ENCODE data around the gene KCNQ5.

KCNQ5 gene

DNA sequence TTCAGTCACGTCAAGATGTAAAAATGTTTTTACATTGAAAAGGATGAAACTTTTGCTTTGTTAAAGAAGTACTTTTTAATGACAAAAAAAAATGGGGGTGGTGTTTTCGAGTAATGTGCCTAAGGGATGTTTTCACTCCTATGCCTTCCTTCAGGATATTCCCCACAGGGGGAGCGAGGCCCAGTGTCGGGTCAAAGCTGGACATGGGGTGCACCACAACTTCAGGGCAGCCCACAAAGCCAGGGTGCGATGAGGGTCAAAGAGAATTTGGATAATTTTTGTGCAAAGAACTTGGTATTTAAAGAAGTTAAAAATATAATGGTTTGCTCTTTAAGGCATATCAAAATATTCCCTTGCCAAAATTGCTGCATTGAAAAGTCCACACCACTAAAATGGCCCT is 247.8 kb downstream of the KCNQ5 start:
- Histone ChIP-seq H3K9me2 (replicated peaks; ENCODE audit: insufficient read depth, low read length) (no peaks in the 10 kb centered on the region), H3K27me3 (ENCODE audit: low read length) (no peaks in the 10 kb centered on the region), H3K79me2 (ENCODE audit: insufficient read depth, low read length) (peaks cover 26% of the 10 kb centered on the region; the same call in 1 of the 2 replicates)

DNA sequence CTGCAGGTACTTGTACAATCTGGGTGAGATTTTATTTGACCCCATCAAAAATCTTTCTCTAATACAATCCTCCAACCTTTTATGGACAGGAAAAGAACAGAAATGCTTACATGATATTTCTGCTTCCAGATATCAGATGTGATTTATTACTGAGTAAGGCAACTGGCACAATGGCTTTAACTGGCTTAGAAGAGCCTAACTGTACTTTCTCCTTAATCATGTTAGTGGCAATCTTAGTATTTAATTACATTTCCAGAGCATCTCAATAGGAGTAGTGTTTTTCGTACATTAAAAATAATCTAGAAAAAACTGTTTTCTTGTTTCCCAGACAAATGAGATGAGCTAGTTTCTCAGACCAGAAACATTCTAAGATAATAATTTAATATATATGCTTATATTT is 251.6 kb downstream of the KCNQ5 start:
- Histone ChIP-seq H3K79me2 (ENCODE audit: insufficient read depth, low read length) (peaks cover 39% of the 10 kb centered on the region; the same call in 1 of the 2 replicates), H3K9me3 (ENCODE audit: insufficient read depth, low read length) (no peaks in the 10 kb centered on the region), H3K9ac (ENCODE audit: low read length) (no peak overlapping the region), H3K4me3 (ENCODE audit: insufficient read depth, low read length, poor library complexity, severe bottlenecking) (no peak overlapping the region), H4K20me1 (ENCODE audit: low read depth, low read length) (no peaks in the 10 kb centered on the region), H2AFZ (ENCODE audit: low read depth, low read length, severe bottlenecking) (no peak overlapping the region), H3K9me2 (replicated peaks; ENCODE audit: insufficient read depth, low read length) (no peaks in the 10 kb centered on the region), H3K27me3 (ENCODE audit: low read length) (no peaks in the 10 kb centered on the region), H3K27ac (ENCODE audit: low read depth, low read length) (no peak overlapping the region), H3F3A (ENCODE audit: insufficient read depth) (no peaks in the 10 kb centered on the region; the same call in 1 of the 2 replicates), H3K4me2 (ENCODE audit: low read depth, low read length, poor library complexity, severe bottlenecking) (no peak overlapping the region), H3K36me3 (ENCODE audit: low read length) (no peaks in the 10 kb centered on the region)
- TF ChIP-seq, protein P1, sequence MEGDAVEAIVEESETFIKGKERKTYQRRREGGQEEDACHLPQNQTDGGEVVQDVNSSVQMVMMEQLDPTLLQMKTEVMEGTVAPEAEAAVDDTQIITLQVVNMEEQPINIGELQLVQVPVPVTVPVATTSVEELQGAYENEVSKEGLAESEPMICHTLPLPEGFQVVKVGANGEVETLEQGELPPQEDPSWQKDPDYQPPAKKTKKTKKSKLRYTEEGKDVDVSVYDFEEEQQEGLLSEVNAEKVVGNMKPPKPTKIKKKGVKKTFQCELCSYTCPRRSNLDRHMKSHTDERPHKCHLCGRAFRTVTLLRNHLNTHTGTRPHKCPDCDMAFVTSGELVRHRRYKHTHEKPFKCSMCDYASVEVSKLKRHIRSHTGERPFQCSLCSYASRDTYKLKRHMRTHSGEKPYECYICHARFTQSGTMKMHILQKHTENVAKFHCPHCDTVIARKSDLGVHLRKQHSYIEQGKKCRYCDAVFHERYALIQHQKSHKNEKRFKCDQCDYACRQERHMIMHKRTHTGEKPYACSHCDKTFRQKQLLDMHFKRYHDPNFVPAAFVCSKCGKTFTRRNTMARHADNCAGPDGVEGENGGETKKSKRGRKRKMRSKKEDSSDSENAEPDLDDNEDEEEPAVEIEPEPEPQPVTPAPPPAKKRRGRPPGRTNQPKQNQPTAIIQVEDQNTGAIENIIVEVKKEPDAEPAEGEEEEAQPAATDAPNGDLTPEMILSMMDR (IDR thresholded peaks at IDR 0.05; ENCODE audit: insufficient read depth, low read length, poor library complexity, severe bottlenecking) = no peak
- TF ChIP-seq EZH2phosphoT487 (conservative IDR thresholded peaks at IDR 0.05; ENCODE audit: low read length) = no peak

More for the DNA sequence above, 247.8 kb downstream of the KCNQ5 start:
- H3K27ac ChIP-seq (ENCODE audit: low read depth, low read length) = no peak overlapping the region
- H4K20me1 ChIP-seq (ENCODE audit: low read depth, low read length) = no peaks in the 10 kb centered on the region
- H3K9ac ChIP-seq (ENCODE audit: low read length) = no peak overlapping the region
- H3K4me2 ChIP-seq (ENCODE audit: low read depth, low read length, poor library complexity, severe bottlenecking) = no peak overlapping the region
- TF ChIP-seq EZH2phosphoT487 (conservative IDR thresholded peaks at IDR 0.05; ENCODE audit: low read length) = no peak
- TF ChIP-seq, protein P1 (IDR thresholded peaks at IDR 0.05; ENCODE audit: insufficient read depth, low read length, poor library complexity, severe bottlenecking) = no peak
- H3F3A ChIP-seq (ENCODE audit: insufficient read depth) = no peaks in the 10 kb centered on the region; the same call in 1 of the 2 replicates
- H3K4me3 ChIP-seq (ENCODE audit: insufficient read depth, low read length, poor library complexity, severe bottlenecking) = no peak overlapping the region
- no peak overlapping the region for H2AFZ ChIP-seq (ENCODE audit: low read depth, low read length, severe bottlenecking)
- no peaks in the 10 kb centered on the region for H3K36me3 ChIP-seq (ENCODE audit: low read length)
- H3K9me3 ChIP-seq (ENCODE audit: insufficient read depth, low read length) = no peaks in the 10 kb centered on the region

DNA sequence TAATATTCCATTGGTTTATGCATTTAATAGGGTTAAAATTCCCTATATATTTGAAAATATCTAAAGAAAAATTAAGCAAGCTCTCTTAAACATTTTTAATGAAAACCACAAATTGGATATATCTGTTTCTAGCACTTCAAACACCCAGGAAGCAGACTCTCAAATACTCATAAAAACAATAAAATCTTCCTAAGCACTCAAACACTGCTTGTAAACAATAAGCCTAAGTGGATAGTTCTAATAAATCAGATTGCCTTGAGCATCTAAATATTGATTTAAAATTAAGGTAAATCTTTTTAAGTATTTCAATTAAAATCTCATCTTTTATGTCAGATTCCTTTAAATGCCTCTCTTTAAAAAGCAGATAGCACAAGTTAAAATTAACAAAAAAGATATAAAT is 254.4 kb downstream of the KCNQ5 start:
- Histone ChIP-seq H3K4me2 (ENCODE audit: low read depth, low read length, poor library complexity, severe bottlenecking) (no peak overlapping the region), H3K27ac (ENCODE audit: low read depth, low read length) (no peak overlapping the region), H2AFZ (ENCODE audit: low read depth, low read length, severe bottlenecking) (no peak overlapping the region), H3F3A (ENCODE audit: insufficient read depth) (no peaks in the 10 kb centered on the region; the same call in 1 of the 2 replicates), H3K79me2 (ENCODE audit: insufficient read depth, low read length) (peaks cover 50% of the 10 kb centered on the region), H4K20me1 (ENCODE audit: low read depth, low read length) (no peaks in the 10 kb centered on the region), H3K27me3 (ENCODE audit: low read length) (no peaks in the 10 kb centered on the region), H3K9me3 (ENCODE audit: insufficient read depth, low read length) (no peaks in the 10 kb centered on the region), H3K4me3 (ENCODE audit: insufficient read depth, low read length, poor library complexity, severe bottlenecking) (no peak overlapping the region), H3K9ac (ENCODE audit: low read length) (no peak overlapping the region), H3K36me3 (ENCODE audit: low read length) (no peaks in the 10 kb centered on the region), H3K9me2 (replicated peaks; ENCODE audit: insufficient read depth, low read length) (no peaks in the 10 kb centered on the region)
- TF ChIP-seq, protein P1 (IDR thresholded peaks at IDR 0.05; ENCODE audit: insufficient read depth, low read length, poor library complexity, severe bottlenecking) = no peak
- no peak for TF ChIP-seq EZH2phosphoT487 (conservative IDR thresholded peaks at IDR 0.05; ENCODE audit: low read length)

All from SU-DHL-6 (cell line).